Measurements from ENCODE around the gene PXDN.

- TF ChIP-seq POLR2A (IDR thresholded peaks at IDR 0.05; ENCODE audit: low read depth, low read length), result no peak
- TF ChIP-seq TAF1 (IDR thresholded peaks at IDR 0.05; ENCODE audit: borderline replicate concordance, low read depth, low read length), result no peak
- TF ChIP-seq POLR2AphosphoS5 (IDR thresholded peaks at IDR 0.05; ENCODE audit: low read depth, low read length), result no peak
Measured at GRCh38 chr2:1649103-1650084, 94.9 kb downstream of the PXDN start.

Data from GM12892 (cell line).